ENCODE measurements around the gene SLC35F3.

SLC35F3 gene

GRCh38 chr1:233981042-233981675 lies 76.7 kb downstream of the SLC35F3 start:
- no peak overlapping the region for H3K27ac Mint-ChIP-seq
- H3K4me1 Mint-ChIP-seq, result no peaks in the 10 kb centered on the region
- no peaks in the 10 kb centered on the region for H3K27me3 Mint-ChIP-seq
- no peaks in the 10 kb centered on the region for H3K9me3 Mint-ChIP-seq
- ATAC-seq (no peak), DNase-seq (no peak)
- no peak overlapping the region for H3K4me3 Mint-ChIP-seq

- Mint-ChIP-seq H3K4me1 (no peaks in the 10 kb centered on the region), H3K27ac (no peak overlapping the region), H3K27me3 (peaks cover 10% of the 10 kb centered on the region), H3K9me3 (no peaks in the 10 kb centered on the region), H3K4me3 (no peak overlapping the region)
- DNase-seq (no peak), ATAC-seq (no peak)
Observed at GRCh38 chr1:233982827-233983518, 78.5 kb downstream of the SLC35F3 start.

GRCh38 chr1:233983811-233984210 lies 79.3 kb downstream of the SLC35F3 start:
- ATAC-seq, result no peak
- peaks cover 10% of the 10 kb centered on the region for H3K27me3 Mint-ChIP-seq
- no peak overlapping the region for H3K27ac Mint-ChIP-seq
- H3K4me1 Mint-ChIP-seq, result no peaks in the 10 kb centered on the region
- H3K4me3 Mint-ChIP-seq, result no peak overlapping the region
- H3K9me3 Mint-ChIP-seq, result no peaks in the 10 kb centered on the region
- no peak for DNase-seq

GRCh38 chr1:233988963-233989696 lies 84.7 kb downstream of the SLC35F3 start:
- ATAC-seq, result no peak
- H3K4me1 Mint-ChIP-seq, result peaks cover 5% of the 10 kb centered on the region

GRCh38 chr1:233990486-233990885 lies 86.0 kb downstream of the SLC35F3 start:
- H3K27ac Mint-ChIP-seq, result no peak overlapping the region
- H3K4me1 Mint-ChIP-seq, result peaks cover 5% of the 10 kb centered on the region
- no peaks in the 10 kb centered on the region for H3K9me3 Mint-ChIP-seq
- no peak overlapping the region for H3K4me3 Mint-ChIP-seq
- no peak for DNase-seq
- H3K27me3 Mint-ChIP-seq, result peaks cover 37% of the 10 kb centered on the region
- no peak for ATAC-seq

More at GRCh38 chr1:233988963-233989696, 84.7 kb downstream of the SLC35F3 start:
- no peak overlapping the region for H3K27ac Mint-ChIP-seq
- no peaks in the 10 kb centered on the region for H3K9me3 Mint-ChIP-seq
- H3K27me3 Mint-ChIP-seq, result peaks cover 35% of the 10 kb centered on the region
- H3K4me3 Mint-ChIP-seq, result no peak overlapping the region
- DNase-seq, result no peak

GRCh38 chr1:233993651-233994050 lies 89.2 kb downstream of the SLC35F3 start:
- H3K9me3 Mint-ChIP-seq, result no peaks in the 10 kb centered on the region
- DNase-seq (no peak), ATAC-seq (peak; percentile 69)
- peak overlapping the region in 1 of 2 donors; percentile 82 for H3K27ac Mint-ChIP-seq
- H3K27me3 Mint-ChIP-seq, result peaks cover 42% of the 10 kb centered on the region
- H3K4me3 Mint-ChIP-seq, result no peak overlapping the region
- peaks cover 5% of the 10 kb centered on the region for H3K4me1 Mint-ChIP-seq

- Mint-ChIP-seq H3K27ac (peak overlapping the region in 1 of 2 donors; percentile 82), H3K27me3 (peaks cover 45% of the 10 kb centered on the region), H3K4me3 (no peak overlapping the region), H3K9me3 (no peaks in the 10 kb centered on the region), H3K4me1 (peaks cover 5% of the 10 kb centered on the region)
- ATAC-seq (no peak), DNase-seq (no peak)
Observed at GRCh38 chr1:233994112-233994511, 89.6 kb downstream of the SLC35F3 start.

- no peak for ATAC-seq
- Mint-ChIP-seq H3K4me1 (peaks cover 5% of the 10 kb centered on the region), H3K27me3 (peaks cover 34% of the 10 kb centered on the region), H3K27ac (no peak overlapping the region), H3K4me3 (no peak overlapping the region), H3K9me3 (no peaks in the 10 kb centered on the region)
- no peak for DNase-seq
Observed at GRCh38 chr1:233998456-233998855, 94.0 kb downstream of the SLC35F3 start.

- H3K9me3 Mint-ChIP-seq, result no peaks in the 10 kb centered on the region
- no peak for DNase-seq
- peaks cover 30% of the 10 kb centered on the region for H3K27me3 Mint-ChIP-seq
- ATAC-seq, result no peak
- H3K4me1 Mint-ChIP-seq, result peaks cover 1% of the 10 kb centered on the region
- no peak overlapping the region for H3K4me3 Mint-ChIP-seq
- H3K27ac Mint-ChIP-seq, result no peak overlapping the region
Observed at GRCh38 chr1:233998891-233999290, 94.4 kb downstream of the SLC35F3 start.

- no peak for ATAC-seq
- H3K4me3 Mint-ChIP-seq, result no peak overlapping the region
Observed at GRCh38 chr1:234000557-234001041, 96.1 kb downstream of the SLC35F3 start.

GRCh38 chr1:234001817-234002216 lies 97.3 kb downstream of the SLC35F3 start:
- DNase-seq (no peak), ATAC-seq (no peak)
- Mint-ChIP-seq H3K27me3 (peaks cover 36% of the 10 kb centered on the region), H3K4me1 (no peaks in the 10 kb centered on the region), H3K9me3 (no peaks in the 10 kb centered on the region), H3K27ac (no peak overlapping the region), H3K4me3 (no peak overlapping the region)

More at GRCh38 chr1:234000557-234001041, 96.1 kb downstream of the SLC35F3 start:
- no peak overlapping the region for H3K27ac Mint-ChIP-seq
- no peaks in the 10 kb centered on the region for H3K9me3 Mint-ChIP-seq
- H3K4me1 Mint-ChIP-seq, result no peaks in the 10 kb centered on the region
- peaks cover 27% of the 10 kb centered on the region for H3K27me3 Mint-ChIP-seq
- no peak for DNase-seq

GRCh38 chr1:234004591-234004990 lies 100.1 kb downstream of the SLC35F3 start:
- DNase-seq (no peak), ATAC-seq (no peak)
- no peak overlapping the region for H3K27ac Mint-ChIP-seq
- no peak overlapping the region for H3K4me3 Mint-ChIP-seq
- H3K27me3 Mint-ChIP-seq, result peaks cover 27% of the 10 kb centered on the region
- no peaks in the 10 kb centered on the region for H3K9me3 Mint-ChIP-seq
- no peaks in the 10 kb centered on the region for H3K4me1 Mint-ChIP-seq

GRCh38 chr1:234007684-234008083 lies 103.2 kb downstream of the SLC35F3 start:
- DNase-seq (no peak), ATAC-seq (no peak)
- Mint-ChIP-seq H3K27ac (no peak overlapping the region), H3K9me3 (peaks cover 0 to 5% of the 10 kb centered on the region in 2 donors), H3K4me3 (no peak overlapping the region), H3K4me1 (no peaks in the 10 kb centered on the region), H3K27me3 (peaks cover 27% of the 10 kb centered on the region)

GRCh38 chr1:234008591-234008990 lies 104.1 kb downstream of the SLC35F3 start:
- H3K4me1 Mint-ChIP-seq, result no peaks in the 10 kb centered on the region

GRCh38 chr1:234009668-234010067 lies 105.2 kb downstream of the SLC35F3 start:
- ATAC-seq (no peak), DNase-seq (no peak)
- Mint-ChIP-seq H3K27ac (no peak overlapping the region), H3K9me3 (peaks cover 0 to 5% of the 10 kb centered on the region in 2 donors), H3K27me3 (peaks cover 39% of the 10 kb centered on the region), H3K4me3 (no peak overlapping the region), H3K4me1 (no peaks in the 10 kb centered on the region)

More at GRCh38 chr1:234008591-234008990, 104.1 kb downstream of the SLC35F3 start:
- peaks cover 0 to 5% of the 10 kb centered on the region in 2 donors for H3K9me3 Mint-ChIP-seq
- no peak overlapping the region for H3K4me3 Mint-ChIP-seq
- ATAC-seq, result no peak
- H3K27me3 Mint-ChIP-seq, result peaks cover 36% of the 10 kb centered on the region
- DNase-seq, result no peak
- H3K27ac Mint-ChIP-seq, result no peak overlapping the region

GRCh38 chr1:234014208-234014607 lies 109.7 kb downstream of the SLC35F3 start:
- DNase-seq, result no peak
- peaks cover 29% of the 10 kb centered on the region for H3K27me3 Mint-ChIP-seq
- peaks cover 0 to 5% of the 10 kb centered on the region in 2 donors for H3K9me3 Mint-ChIP-seq
- H3K4me1 Mint-ChIP-seq, result no peaks in the 10 kb centered on the region
- H3K27ac Mint-ChIP-seq, result no peak overlapping the region
- no peak for ATAC-seq
- no peak overlapping the region for H3K4me3 Mint-ChIP-seq

All from stimulated activated naive CD8-positive, alpha-beta T cell treated with anti-CD3 and anti-CD28 coated beads, Interleukin-15, amount 100 ng/mL, for 72 hours (primary cell).